NT2/D1 (cell line): ENCODE measurements around the gene BRD4.
A peak's percentile ranks its signal among the peaks of the same experiment; 100 is the strongest.

ENCODE experiments used
- DNase-seq: peaks from one replicate; pipeline ENCODE4 v3.0.0-alpha.2; 2011; ENCODE audit warnings: low read depth, low spot score
- H3K27me3 ChIP-seq: 2 replicates; pipeline ENCODE4 v1.6.0; 2011; ENCODE audit warnings: mild to moderate bottlenecking; ENCODE audit not compliant: insufficient read length, insufficient read depth
- H3K36me3 ChIP-seq: 2 replicates; pipeline ENCODE4 v1.6.1; 2011; ENCODE audit warnings: mild to moderate bottlenecking, low read length, mixed read lengths; ENCODE audit not compliant: insufficient read depth, insufficient read length
- H3K4me1 ChIP-seq: 2 replicates; pipeline ENCODE4 v1.5.1; 2011; ENCODE audit not compliant: insufficient read depth, insufficient read length
- H3K4me3 ChIP-seq: 2 replicates; pipeline ENCODE4 v1.5.1; 2011; ENCODE audit warnings: low read depth; ENCODE audit not compliant: insufficient read length
- H3K9ac ChIP-seq: 2 replicates; pipeline ENCODE4 v1.6.0; 2011; ENCODE audit warnings: low read depth; ENCODE audit not compliant: insufficient read length
- H3K9me3 ChIP-seq: 2 replicates; pipeline ENCODE4 v1.5.1; 2011; ENCODE audit warnings: mild to moderate bottlenecking, low read length; ENCODE audit not compliant: insufficient read depth
- SUZ12 ChIP-seq: IDR thresholded peaks from 2 replicates; pipeline ENCODE4 v1.6.1; 2011; ENCODE audit not compliant: insufficient read length, insufficient read depth; ENCODE audit errors: extremely low read depth
- YY1 ChIP-seq: IDR thresholded peaks from 2 replicates; pipeline ENCODE4 v1.6.1; 2011; ENCODE audit not compliant: insufficient read length, insufficient read depth
- ZNF274 ChIP-seq: IDR thresholded peaks from 2 replicates; pipeline ENCODE4 v1.6.1; 2011; ENCODE audit warnings: mild to moderate bottlenecking, low read depth, low read length

Gene BRD4

GRCh38 chr19:15251749-15252397, 80.5 kb downstream of the BRD4 start:
- TF ChIP-seq SUZ12 (no peak), ZNF274 (no peak), YY1 (no peak)
- no peaks in the 10 kb centered on the region for H3K27me3 ChIP-seq
- no peaks in the 10 kb centered on the region for H3K9me3 ChIP-seq
- peaks cover 97% of the 10 kb centered on the region for H3K36me3 ChIP-seq
- no peak overlapping the region for H3K9ac ChIP-seq
- peaks cover 32% of the 10 kb centered on the region for H3K4me1 ChIP-seq
- peak; percentile 28 for DNase-seq
- no peak overlapping the region for H3K4me3 ChIP-seq

- no peaks in the 10 kb centered on the region for H3K27me3 ChIP-seq
- DNase-seq, result no peak
- no peak for TF ChIP-seq ZNF274
- no peak for TF ChIP-seq SUZ12
- no peak for TF ChIP-seq YY1
- H3K4me3 ChIP-seq, result no peak overlapping the region
- H3K4me1 ChIP-seq, result peaks cover 32% of the 10 kb centered on the region
- no peak overlapping the region for H3K9ac ChIP-seq
- H3K9me3 ChIP-seq, result no peaks in the 10 kb centered on the region
- H3K36me3 ChIP-seq, result peaks cover 97% of the 10 kb centered on the region
Measured at GRCh38 chr19:15251010-15251748, 81.2 kb downstream of the BRD4 start.

- no peak overlapping the region for H3K9ac ChIP-seq
- H3K27me3 ChIP-seq, result no peaks in the 10 kb centered on the region
- DNase-seq, result no peak
- H3K9me3 ChIP-seq, result no peaks in the 10 kb centered on the region
- no peak for TF ChIP-seq SUZ12
- no peak for TF ChIP-seq ZNF274
- TF ChIP-seq YY1, result no peak
- H3K4me1 ChIP-seq, result peaks cover 35% of the 10 kb centered on the region
- H3K36me3 ChIP-seq, result peaks cover 97% of the 10 kb centered on the region
- no peak overlapping the region for H3K4me3 ChIP-seq
Measured at GRCh38 chr19:15250640-15250993, 81.7 kb downstream of the BRD4 start.

- DNase-seq, result no peak
- H3K27me3 ChIP-seq, result no peaks in the 10 kb centered on the region
- H3K9me3 ChIP-seq, result no peaks in the 10 kb centered on the region
- H3K9ac ChIP-seq, result no peak overlapping the region
- no peak overlapping the region for H3K4me3 ChIP-seq
- H3K36me3 ChIP-seq, result peaks cover 97% of the 10 kb centered on the region
- no peak for TF ChIP-seq ZNF274
- no peak for TF ChIP-seq SUZ12
- TF ChIP-seq YY1, result no peak
- peaks cover 35% of the 10 kb centered on the region for H3K4me1 ChIP-seq
Measured at GRCh38 chr19:15249972-15250639, 82.2 kb downstream of the BRD4 start.

GRCh38 chr19:15249528-15249874, 82.8 kb downstream of the BRD4 start:
- Histone ChIP-seq H3K36me3 (peaks cover 97% of the 10 kb centered on the region), H3K27me3 (no peaks in the 10 kb centered on the region), H3K9ac (no peak overlapping the region), H3K4me3 (no peak overlapping the region), H3K4me1 (peaks cover 35% of the 10 kb centered on the region), H3K9me3 (no peaks in the 10 kb centered on the region)
- no peak for TF ChIP-seq ZNF274
- no peak for DNase-seq

GRCh38 chr19:15248648-15249527, 83.5 kb downstream of the BRD4 start:
- no peak for DNase-seq
- peaks cover 35% of the 10 kb centered on the region for H3K4me1 ChIP-seq
- H3K4me3 ChIP-seq, result no peak overlapping the region
- H3K9me3 ChIP-seq, result no peaks in the 10 kb centered on the region
- TF ChIP-seq SUZ12 (no peak), YY1 (no peak), ZNF274 (no peak)
- H3K9ac ChIP-seq, result no peak overlapping the region
- peaks cover 96% of the 10 kb centered on the region for H3K36me3 ChIP-seq
- H3K27me3 ChIP-seq, result no peaks in the 10 kb centered on the region

- no peak overlapping the region for H3K4me3 ChIP-seq
- no peak for DNase-seq
- H3K27me3 ChIP-seq, result no peaks in the 10 kb centered on the region
- TF ChIP-seq SUZ12 (no peak), ZNF274 (no peak), YY1 (no peak)
- H3K9me3 ChIP-seq, result no peaks in the 10 kb centered on the region
- H3K36me3 ChIP-seq, result peaks cover 96% of the 10 kb centered on the region
- no peak overlapping the region for H3K9ac ChIP-seq
- H3K4me1 ChIP-seq, result peaks cover 37% of the 10 kb centered on the region
Measured at GRCh38 chr19:15248106-15248505, 84.2 kb downstream of the BRD4 start.
